ENCODE data around the gene FUZ.

FUZ gene

DNA sequence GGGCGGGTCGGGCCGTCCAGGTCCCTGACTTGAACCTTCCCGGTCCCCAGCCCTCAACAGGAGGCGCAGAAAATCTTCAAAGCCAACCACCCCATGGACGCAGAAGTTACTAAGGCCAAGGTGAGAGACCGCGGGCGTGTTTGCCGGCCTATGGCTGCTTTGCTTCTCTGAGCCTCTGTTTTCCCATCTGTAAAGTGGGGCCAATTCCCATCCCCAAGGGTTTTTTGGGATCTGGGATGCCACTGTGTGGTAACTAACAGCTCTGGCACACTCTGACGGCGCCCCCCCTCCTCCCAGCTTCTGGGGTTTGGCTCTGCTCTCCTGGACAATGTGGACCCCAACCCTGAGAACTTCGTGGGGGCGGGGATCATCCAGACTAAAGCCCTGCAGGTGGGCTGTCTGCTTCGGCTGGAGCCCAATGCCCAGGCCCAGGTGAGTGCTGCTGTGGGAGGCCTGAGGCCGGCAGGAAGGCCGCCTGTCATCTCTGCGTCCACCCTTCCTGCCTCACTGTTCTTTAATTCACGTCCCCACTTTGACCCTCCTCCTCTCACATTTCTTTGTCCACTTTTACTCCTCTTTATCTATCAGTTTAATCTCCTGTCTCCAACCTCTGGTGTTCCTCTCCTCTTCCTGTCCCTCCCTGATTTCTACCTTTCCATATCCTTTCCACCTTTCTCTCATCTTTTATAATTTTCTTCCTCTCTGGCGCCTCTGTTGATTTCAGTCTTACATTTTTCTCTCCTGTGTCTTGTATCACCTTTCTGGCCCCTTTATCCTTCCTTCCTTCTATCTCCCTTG lies 7.1 kb downstream of the FUZ start:
- DNase-seq, result no peak

DNA sequence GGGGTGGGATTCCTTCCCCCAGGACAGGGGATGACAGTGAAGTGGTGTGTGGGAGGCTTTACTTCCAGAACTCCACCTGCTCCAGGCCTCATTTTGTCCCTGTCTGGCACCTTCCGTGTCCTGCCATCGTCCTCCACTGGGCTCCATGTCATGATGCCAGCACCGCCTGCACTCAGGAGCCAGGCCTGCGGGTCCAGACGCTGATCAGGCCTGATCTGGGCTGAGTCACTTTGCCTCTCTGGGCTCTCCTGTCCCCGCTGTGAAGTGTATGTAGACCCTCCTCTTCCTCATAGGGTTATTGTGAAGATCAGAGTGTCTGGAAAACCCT lies 9.6 kb downstream of the FUZ start:
- DNase-seq, result no peak

DNA sequence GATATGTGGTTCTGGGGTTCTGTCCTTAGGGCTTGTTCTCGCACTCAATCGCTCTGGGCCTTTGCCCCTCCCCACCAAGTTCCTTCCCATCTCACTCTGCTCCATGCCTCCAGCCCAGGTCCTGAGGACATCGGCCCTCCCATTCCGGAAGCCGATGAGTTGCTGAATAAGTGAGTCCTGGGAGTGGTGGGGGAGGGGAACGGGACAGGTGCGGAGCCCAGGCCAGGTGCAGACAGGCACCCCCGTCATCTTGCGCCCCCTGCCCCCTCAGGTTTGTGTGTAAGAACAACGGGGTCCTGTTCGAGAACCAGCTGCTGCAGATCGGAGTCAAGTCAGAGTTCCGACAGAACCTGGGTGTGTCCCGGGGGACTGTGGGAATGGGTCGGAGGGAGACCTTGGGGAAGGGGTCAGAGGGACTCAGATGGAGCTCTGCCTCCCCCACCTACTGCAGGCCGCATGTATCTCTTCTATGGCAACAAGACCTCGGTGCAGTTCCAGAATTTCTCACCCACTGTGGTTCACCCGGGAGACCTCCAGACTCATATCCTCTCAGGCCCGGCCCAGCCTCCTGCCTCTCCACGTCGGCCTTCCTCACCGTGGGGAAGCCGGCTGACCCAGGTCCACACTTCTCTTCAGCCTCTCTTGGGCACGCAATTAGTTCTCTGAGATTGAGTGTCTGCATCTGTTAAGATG lies 10.1 kb downstream of the FUZ start:
- DNase-seq, result no peak

DNA sequence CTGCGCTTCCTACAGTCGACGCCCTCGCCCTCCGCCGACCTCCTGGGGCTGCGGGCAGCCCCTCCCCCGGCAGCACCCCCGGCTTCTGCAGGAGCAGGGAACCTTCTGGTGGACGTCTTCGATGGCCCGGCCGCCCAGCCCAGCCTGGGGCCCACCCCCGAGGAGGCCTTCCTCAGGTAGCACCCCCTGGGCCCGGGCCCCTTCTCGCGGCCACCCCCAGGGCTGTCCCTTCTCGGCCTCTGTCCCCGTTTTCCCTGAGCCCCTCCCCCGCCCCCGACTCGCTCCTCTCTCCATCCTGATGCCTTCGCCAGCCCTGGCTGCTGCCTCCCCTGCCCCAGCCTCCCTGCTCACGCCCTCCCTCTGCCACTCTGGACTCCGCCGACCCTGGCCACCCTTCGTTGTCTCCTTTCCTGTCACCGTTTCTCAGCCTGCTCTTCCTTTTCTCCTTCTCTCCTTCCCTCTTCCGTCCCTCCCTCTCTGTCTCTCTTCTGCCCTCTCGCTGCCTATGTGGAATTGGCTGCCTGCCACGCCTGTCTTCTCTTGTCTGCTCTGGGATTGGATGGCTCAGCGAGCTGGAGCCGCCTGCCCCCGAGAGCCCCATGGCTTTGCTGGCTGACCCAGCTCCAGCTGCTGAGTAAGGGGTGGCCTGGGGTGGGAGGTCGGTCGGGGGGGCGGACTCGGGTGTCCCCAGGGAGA lies 11.0 kb downstream of the FUZ start:
- no peak for DNase-seq

DNA sequence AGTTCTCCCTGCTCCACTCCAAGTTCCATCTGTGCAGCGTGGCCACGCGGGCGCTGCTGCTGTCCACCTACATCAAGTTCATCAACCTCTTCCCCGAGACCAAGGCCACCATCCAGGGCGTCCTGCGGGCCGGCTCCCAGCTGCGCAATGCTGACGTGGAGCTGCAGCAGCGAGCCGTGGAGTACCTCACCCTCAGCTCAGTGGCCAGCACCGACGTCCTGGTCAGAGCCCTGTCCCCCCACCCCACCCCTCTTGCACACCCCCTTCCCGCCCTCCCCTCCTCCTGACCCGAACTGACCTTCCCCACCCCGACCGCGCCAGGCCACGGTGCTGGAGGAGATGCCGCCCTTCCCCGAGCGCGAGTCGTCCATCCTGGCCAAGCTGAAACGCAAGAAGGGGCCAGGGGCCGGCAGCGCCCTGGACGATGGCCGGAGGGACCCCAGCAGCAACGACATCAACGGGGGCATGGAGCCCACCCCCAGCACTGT lies 11.6 kb downstream of the FUZ start:
- no peak for DNase-seq

DNA sequence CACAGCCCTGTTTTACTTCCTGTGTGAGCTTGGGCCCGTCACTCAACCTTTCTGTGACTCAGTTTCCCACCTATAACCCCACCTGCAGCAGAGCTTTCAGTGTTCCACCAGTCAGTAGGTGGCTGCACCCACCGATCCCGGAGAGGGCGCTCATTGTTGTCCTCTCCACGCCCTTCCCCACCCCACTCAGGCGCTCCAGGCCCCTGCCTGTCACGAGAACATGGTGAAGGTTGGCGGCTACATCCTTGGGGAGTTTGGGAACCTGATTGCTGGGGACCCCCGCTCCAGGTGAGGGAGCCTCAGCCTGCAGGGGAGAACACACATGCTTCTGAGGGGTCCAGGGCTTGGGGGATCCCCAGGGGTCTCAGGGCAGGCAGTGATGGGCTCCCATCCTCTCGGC lies 12.3 kb downstream of the FUZ start:
- DNase-seq, result no peak

DNA sequence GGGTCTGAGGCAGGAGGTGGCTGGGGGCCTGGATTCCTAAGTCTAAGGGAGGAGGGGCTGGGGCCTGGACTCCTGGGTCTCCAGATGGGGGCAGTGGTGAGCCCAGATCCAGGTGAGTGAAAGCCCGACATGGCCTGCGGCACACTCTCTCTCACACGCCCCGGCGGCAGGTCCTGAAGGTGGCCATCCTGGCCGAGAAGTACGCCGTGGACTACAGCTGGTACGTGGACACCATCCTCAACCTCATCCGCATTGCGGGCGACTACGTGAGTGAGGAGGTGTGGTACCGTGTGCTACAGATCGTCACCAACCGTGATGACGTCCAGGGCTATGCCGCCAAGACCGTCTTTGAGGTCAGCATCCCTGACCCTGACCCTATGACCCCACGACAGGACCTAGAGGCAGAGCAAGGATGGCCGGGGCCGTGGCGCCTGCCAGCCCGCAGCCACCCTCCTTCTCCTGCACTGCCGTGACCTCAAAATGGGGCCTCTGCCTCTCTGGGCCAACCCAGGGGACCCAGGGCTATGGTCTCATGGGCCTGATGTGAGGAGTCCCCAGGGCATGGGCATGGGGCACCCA lies 13.2 kb downstream of the FUZ start:
- DNase-seq, result peak in 1 of 2 experiments; percentile 38

DNA sequence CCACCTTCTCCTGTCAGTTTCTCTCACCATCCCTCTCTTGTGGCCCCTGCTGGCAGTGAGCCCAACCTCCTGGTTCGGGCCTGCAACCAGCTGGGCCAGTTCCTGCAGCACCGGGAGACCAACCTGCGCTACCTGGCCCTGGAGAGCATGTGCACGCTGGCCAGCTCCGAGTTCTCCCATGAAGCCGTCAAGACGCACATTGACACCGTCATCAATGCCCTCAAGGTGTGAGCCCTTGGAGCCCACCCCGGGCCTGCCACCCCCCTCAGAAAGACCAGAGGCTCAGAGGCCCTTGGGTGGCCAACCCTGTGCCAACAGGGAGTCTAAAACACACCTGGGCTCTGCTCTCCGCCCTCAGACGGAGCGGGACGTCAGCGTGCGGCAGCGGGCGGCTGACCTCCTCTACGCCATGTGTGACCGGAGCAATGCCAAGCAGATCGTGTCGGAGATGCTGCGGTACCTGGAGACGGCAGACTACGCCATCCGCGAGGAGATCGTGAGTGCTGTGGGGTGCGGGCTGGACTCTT lies 13.8 kb downstream of the FUZ start:
- no peak for DNase-seq

DNA sequence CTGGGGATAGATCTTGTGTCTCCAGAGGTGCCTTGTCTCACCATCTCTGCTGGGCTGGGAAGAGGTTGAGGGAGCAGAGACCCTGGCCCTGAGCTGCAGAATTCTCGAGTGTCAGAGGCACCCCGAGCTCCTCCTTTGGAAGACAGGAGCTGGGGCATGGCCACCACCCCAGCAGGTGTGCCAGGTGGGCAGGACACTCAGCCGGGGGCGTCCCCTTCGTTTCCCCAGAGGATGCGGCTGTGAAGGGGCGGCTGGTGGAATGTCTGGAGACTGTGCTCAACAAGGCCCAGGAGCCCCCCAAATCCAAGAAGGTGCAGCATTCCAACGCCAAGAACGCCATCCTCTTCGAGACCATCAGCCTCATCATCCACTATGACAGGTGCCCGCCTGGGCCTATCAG lies 14.5 kb downstream of the FUZ start:
- no peak for DNase-seq

DNA sequence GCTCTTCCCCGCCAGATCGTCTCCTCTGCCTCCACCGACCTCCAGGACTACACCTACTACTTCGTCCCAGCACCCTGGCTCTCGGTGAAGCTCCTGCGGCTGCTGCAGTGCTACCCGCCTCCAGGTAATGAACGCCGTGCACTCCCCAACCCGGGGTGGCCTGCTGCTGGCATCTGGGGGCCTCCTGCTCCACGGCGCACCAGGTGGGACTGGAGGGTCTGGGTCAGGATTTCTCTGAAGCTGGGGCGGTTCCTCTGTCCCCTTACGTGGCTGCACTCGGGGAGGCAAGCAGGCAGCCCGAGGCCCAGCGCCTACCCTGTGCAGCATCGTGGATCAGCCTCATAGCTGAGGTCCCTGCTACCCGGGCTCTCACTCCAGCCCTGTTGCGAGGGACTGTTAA lies 17.5 kb downstream of the FUZ start:
- no peak for DNase-seq

DNA sequence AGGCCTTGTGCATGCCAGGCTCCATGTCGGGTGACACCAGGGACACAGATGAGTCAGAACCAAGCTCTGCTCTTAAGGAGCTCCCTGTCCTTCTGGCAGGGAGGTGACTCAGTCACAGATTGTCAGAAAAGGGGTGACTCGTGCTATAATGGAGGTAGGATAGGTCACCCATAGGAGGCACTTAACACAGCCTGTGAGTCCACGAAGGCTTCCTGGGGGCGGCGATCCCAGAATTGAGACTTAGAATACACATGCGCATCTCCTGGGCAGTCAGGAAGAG lies 19.6 kb downstream of the FUZ start:
- peak in 1 of 2 experiments; percentile 46 for DNase-seq

DNA sequence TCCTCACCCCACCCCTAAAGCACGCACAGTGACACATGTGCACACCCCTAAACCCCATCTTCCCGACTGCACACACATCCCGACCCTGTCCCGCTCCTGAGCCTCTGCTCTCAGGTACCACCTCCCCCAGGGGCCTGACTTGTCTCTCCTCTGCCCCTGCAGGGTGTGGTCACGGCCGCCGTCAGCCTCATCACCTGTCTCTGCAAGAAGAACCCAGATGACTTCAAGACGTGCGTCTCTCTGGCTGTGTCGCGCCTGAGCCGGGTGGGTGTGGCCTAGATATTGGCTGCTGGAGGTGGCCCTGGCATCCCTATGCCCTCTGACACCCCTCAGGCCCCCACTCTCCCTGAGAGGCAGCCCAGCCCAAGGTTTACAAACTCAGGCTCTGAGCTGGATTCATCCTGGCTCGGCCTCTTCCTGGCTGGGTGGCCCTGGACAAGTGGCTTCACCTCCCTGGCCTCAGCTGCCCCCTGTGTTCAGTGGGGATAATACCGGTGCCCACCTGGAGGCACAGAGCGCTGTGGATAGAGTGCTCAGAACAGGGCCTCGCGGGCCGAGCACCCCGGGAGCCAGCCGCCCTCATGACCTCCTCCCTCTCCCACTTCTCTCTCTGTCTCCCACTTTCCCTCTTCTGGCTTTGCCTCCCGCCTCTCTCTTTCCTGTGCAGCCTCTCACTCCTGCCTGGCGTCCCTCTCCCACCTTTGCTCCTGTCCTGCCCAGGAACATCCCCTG lies 20.1 kb downstream of the FUZ start:
- DNase-seq, result no peak

DNA sequence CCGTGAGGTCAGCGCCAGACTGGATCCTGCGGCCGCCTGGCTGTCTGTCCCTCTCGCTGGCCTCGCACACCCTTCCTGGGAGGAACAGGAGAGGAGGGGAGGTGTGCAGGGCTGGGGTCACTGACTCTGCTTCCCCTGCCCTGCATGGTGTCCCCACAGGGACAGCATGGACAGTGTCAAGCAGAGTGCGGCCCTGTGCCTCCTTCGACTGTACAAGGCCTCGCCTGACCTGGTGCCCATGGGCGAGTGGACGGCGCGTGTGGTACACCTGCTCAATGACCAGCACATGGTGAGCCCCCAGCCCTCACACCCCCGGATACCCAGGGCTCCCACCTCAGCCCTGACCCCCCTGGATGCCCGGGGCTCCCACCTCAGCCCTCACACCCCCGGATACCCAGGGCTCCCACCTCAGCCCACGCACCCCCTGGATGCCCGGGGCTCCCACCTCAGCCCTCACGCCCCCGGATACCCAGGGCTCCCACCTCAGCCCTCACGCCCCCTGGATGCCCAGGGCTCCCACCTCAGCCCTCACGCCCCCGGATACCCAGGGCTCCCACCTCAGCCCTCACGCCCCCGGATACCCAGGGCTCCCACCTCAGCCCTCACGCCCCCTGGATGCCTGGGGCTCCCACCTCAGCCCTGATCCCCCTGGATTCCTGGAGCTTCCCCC lies 21.2 kb downstream of the FUZ start:
- DNase-seq, result no peak

DNA sequence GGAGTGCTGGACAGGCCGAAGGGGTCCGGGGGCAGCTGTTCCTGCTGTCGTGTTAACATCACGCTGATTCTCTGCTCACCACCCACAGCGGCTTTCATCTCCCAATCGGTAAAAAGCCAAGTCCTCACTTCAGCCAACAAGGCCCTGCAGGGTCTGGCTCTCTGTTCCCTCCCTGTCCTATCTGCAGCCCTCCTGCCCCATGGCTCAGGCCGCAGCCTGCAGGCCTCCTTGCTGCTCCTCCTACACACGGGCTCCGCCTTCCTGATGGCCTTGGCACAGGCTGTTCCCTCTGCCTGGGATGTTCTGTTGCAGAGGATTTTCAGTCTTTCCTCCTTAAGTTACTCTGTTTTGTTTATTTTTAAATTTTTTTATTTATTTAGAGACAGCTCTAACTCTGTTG lies 22.2 kb downstream of the FUZ start:
- DNase-seq, result no peak

DNA sequence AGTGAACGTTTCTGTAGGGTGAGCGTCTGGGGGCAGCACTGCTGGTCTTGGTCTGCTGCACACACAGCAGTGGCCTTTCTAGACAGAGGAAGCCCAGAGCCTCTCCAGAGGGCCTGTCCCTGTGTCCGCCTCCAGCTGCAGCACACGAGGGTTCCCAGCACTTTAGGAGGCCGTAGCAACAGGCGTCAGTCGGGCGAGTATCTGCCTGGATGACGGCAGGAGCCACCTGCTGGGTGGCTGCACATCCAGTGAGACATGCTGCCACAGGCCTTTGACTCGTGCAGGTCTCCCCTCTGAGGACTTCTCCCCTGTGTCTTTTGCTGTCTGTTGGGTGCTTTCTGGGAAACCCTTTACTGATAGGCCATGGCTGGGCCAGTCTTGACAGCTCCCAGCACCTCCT lies 24.2 kb downstream of the FUZ start:
- DNase-seq, result no peak

DNA sequence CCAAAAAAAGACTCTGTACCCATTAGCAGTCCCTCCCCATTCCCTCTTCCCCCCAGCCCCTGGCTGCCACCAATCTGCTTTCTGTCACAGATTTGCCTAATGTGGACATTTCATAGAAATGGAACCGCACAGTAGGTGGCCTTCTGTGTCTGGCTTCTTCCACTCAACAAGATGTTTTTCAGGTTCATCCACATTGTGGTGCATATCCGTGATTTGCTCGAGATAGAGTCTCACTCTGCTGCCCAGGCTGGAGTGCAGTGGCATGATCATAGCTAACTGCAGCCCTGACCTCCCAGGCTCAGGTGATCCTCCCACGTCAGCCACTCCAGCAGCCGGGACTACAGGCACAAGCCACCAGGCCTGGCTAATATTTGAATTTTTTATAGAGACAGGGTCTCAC lies 25.3 kb downstream of the FUZ start:
- no peak for DNase-seq

DNA sequence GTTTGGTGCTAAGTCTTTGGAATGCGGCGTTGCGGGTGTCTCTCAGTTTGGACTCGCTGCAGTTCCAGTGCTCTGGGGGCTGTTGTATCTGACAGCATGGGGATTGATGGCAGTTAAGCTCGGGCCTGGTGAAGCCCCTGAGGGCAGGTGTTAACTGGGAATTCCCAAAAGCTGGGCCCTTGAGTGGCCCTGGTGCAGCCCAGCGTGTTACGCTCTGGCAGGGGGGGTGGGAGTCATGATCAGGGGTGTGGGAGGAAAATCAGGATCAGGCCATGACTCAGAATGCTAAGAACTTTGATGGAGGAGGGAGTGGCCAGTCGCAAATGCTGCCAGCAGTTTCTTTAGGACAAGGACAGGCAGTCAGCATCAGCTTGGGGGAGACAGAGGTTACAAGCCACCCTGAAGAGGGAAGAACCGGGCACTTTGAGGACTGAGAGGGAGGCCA lies 26.7 kb downstream of the FUZ start:
- no peak for DNase-seq

DNA sequence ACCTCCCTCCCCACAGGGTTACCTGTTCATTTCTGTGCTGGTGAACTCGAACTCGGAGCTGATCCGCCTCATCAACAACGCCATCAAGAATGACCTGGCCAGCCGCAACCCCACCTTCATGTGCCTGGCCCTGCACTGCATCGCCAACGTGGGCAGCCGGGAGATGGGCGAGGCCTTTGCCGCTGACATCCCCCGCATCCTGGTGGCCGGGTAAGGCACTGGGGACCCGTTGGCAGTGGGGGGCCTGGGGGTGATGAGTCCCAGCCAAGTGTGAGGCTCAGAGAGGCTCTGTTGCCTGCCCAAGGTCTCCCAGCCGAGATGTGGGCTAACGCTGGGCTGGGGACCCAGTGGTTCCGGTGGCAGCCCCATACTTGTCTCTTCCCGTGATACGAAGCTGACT lies 30.6 kb downstream of the FUZ start:
- DNase-seq, result no peak

DNA sequence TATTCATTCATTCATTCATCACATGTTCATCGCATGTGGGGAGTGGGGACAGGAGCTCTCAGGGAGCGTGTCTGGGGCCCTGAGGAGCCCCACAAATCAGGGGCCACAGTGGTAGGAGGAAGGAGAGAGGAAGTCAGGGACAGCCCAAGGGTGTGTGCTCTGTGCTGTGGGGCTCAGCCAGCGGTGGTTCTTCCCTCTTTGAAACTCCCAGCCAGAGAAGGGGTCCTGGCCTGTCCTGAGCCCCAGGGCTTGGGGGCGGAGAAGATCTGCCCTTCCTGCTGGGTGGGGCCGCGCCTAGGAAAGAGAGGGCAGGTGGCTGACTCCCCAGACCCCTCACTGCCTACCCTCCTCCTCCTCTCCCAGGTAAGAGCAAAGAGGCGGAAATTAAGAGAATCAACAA lies 31.7 kb downstream of the FUZ start:
- no peak for DNase-seq

DNA sequence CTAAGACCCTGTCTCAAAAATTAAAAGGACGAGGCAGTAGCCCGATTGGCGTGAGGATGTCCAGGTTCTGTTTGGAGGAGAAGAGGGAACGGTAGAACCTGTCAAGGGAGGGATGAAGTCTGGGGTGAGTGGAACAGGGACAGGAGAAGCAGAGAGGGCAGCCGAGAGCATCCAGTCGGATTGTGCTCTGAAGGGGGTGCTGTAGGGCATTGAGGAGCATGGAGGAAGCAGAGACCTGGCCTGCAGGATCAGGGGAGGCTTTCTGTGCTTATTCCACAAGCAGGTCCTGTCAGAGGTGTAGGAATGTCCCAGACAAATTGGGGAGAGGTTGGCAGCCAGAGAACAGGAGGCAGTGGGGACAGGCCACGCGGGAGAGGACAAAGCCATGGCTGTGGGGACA lies 32.2 kb downstream of the FUZ start:
- DNase-seq, result no peak

DNA sequence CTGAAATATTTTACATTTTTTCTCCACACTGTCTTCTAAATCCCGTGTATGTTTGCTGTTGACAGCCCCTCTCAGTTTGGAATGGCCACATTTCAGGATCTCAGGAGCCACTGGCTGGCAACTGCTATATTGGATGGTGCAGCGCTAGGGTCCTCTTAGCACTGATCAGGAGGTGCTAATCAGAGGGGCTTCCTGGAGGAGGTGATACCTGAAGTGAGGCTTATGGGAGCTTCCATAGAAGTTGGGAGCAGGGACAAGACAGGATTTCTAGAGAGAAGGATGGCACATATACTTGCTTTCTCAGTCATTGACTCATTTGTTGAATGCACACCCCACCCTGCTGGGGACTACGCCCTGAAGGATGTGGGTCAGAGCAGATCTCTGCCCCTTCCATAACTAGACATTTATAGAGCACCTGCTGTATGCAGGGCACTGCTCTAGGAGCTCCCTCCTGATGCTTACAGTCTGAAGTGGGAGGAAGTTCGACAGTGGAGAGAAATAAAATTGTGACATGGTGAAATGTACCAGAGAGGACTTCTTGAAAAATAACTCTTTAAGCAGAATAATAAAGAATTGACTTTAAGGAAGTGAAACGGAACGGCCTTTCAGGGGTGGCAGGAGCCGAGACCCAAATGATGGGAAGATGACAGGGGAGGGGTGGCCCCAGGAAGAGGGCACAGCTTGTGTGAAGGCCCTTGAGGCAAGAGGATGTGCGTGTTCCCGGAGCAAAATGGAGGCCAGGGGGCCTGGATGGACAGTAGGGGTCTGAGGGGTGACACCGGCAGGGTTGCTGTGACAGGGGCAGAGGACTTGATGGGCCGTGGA lies 33.1 kb downstream of the FUZ start:
- no peak for DNase-seq
